Thyroid gland (tissue), 4 donors: ENCODE measurements around the gene DNM1L. TPM values are rescaled to one million over a fixed set of nuclear protein-coding genes. Genes with fewer than 3 reads are reported as not detected.

Experiments used
- DNase-seq, 2 donors: peaks; one replicate each; pipeline ENCODE4 v3.0.0-alpha.2; 2019
- H3K27ac ChIP-seq, 3 donors: fragments of 200-600 bp; sonication (generic); 1 replicate in 2 of 3; 2 replicates in 1 of 3; pipeline ENCODE4 v1.5.1; 2016 to 2019; ENCODE audit warnings: mild to moderate bottlenecking in 1 of 3, moderate library complexity in 1 of 3
- H3K27me3 ChIP-seq: fragments of 200-600 bp; sonication (generic); one replicate; pipeline ENCODE4 v1.5.1; 2019
- H3K36me3 ChIP-seq, 2 donors: fragments of 200-600 bp; sonication (generic); one replicate each; pipeline ENCODE4 v1.5.1; 2016 to 2019
- H3K4me1 ChIP-seq, 2 donors: fragments of 200-600 bp; sonication (generic); one replicate each; pipeline ENCODE4 v1.5.1; 2017 to 2019
- H3K4me3 ChIP-seq, 3 donors: fragments of 200-600 bp; sonication (generic); replicated peaks in 1 of 3; 1 replicate in 2 of 3; 2 replicates in 1 of 3; pipeline ENCODE4 v1.5.1; 2016; ENCODE audit warnings: mild to moderate bottlenecking in 1 of 3
- H3K9me3 ChIP-seq: fragments of 200-600 bp; sonication (generic); one replicate; pipeline ENCODE4 v1.5.1; 2017
- CTCF ChIP-seq, 6 experiments: fragments of 200-600 bp in 3 of 6; fragments of 450-650 bp in 3 of 6; sonication (generic) in 3 of 6; IDR thresholded peaks; one replicate each; pipeline ENCODE4 v1.5.1; 2016 to 2019; ENCODE audit warnings: antibody characterized with exemption in 6 of 6, mild to moderate bottlenecking in 2 of 6, inconsistent platforms in 1 of 6, moderate library complexity in 1 of 6
- POLR2A ChIP-seq, 2 donors: fragments of 450-650 bp; IDR thresholded peaks; one replicate each; pipeline ENCODE4 v1.6.1; 2017; ENCODE audit warnings: antibody characterized with exemption in 2 of 2, mild to moderate bottlenecking in 2 of 2, moderate library complexity in 1 of 2
- WGBS, 2 donors: methylation state at CpG; one replicate each; pipeline ENCODE4 v1.1.5; 2017; 5-methylcytosine and 5-hydroxymethylcytosine counted together
- intact Hi-C: fragments of 100-400 bp; cut with DNase I; formaldehyde crosslinking; loops from one replicate; pipeline ENCODE4 v1.15.1; 2023
- total RNA-seq, 4 donors: library from RNA; depleted of rRNA; stranded (reverse); fragments of >200 nt; gene quantifications; one replicate each; pipeline ENCODE4 v1.2.3, GENCODE V29; 2016

DNM1L gene
- total RNA-seq, 4 donors from 2014 or later = 49.7 to 93.7 (median 56.8) TPM

DNA sequence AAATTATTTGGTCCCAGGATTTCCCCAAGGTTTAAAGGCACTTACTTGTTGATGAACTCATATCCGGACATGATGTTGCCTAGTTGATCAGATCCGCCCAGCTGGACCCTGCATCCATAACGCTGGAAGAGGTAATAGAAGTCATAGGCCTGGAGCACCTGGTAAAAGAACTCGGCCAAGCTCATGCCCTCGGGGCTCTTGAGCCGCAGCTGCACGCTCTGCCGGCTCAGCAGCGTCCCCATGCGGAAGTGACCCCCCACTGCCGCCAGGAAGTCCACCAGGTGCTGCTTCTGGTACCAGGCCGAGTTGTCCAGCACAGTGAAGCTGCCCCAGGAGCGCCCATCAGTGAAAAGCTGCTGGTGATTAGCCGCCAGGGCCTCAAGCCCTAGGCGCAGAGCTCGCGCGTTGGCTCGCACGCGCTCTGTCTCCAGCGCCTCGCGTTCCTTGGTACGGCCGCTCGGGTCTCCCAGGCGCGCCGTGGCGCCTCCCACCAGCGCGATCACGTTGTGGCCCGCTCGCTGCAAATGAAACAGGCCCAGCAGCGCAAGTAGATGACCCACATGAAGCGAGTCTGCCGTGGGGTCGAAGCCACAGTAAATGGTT is 76.1 kb downstream of the DNM1L start:
- DNase-seq = peak; percentile 50 to 58
- peaks cover 13 to 17% of the 10 kb centered on the region in 2 donors for H3K36me3 ChIP-seq
- 1 to 2% methylated on average over 5 to 37 of the region's 40 CpGs for WGBS, 2 donors
- no peaks in the 10 kb centered on the region for H3K9me3 ChIP-seq
- peaks cover 9 to 12% of the 10 kb centered on the region in 2 donors for H3K4me1 ChIP-seq
- intact Hi-C loops = loop anchor here (5.0 kb wide), 1 partner anchor 1262 kb away; no protein-coding TSS in a partner anchor
- H3K27me3 ChIP-seq = no peaks in the 10 kb centered on the region
- peak overlapping the region; percentile 61 to 90 (median 73) for H3K4me3 ChIP-seq
- H3K27ac ChIP-seq = peak overlapping the region; percentile 65 to 99 (median 93)
- TF ChIP-seq CTCF (IDR thresholded peaks at IDR 0.05) = peak; percentile 7 to 56 (median 37)
- no peak for TF ChIP-seq POLR2A (IDR thresholded peaks at IDR 0.05)

DNA sequence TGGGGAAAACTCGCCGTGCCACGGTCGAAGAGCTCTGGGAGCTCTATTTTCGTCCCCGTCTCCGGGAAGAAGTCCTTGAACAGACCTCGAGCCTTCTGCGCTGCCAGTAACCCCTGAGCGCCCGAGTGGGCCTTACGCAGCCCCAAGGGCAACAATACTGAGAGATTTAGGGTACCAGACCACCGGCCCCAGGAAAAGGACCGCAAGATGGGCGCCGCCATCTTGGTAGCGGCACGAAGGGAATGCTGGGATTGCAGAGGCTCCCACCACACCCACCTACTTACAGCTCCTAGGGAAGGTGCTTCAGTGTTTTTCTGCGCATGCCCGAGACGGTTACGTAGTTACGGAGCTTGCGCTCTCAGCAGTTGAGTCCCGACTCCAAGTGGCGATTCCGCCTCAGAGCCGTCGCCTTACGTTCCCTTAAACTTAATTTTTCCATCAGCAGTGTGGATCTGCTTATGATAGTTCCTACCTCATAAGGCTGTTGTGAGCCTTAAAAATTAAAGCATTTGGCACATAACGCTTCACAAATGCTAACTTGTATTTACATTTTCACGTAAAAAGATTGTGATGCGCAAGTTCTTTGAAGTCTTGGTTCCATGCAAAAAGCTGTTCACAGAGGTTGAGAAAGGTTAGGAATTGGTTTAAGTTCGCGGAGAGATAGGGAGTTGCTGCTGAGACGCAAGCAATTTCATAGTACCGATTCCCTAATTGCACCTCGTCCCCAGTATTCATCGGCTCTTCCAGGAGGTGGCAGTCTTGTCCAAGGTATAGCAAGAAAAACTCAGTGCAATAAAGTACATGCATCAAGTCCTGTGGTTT is 76.8 kb downstream of the DNM1L start, which contains the start of gene YARS2:
Gene YARS2, minus strand, starts transcription at position 244 of the 822 bp plus-strand sequence. Its CDS starts 23 bp downstream, at position 221.
- TF ChIP-seq POLR2A (IDR thresholded peaks at IDR 0.05) (peak in 1 of 2 donors; percentile 73), CTCF (IDR thresholded peaks at IDR 0.05) (peak in 5 of 6 experiments; percentile 42 to 98 (median 86))
- intact Hi-C loops = loop anchor here (5.0 kb wide), 1 partner anchor 1261 kb away; no protein-coding TSS in a partner anchor
- Histone ChIP-seq H3K4me3 (peak within 1 kb of the TSS; percentile 61 to 90 (median 73)), H3K36me3 (peaks cover 12 to 13% of the 10 kb centered on the region in 2 donors), H3K4me1 (peaks cover 9 to 12% of the 10 kb centered on the region in 2 donors), H3K9me3 (no peaks in the 10 kb centered on the region), H3K27ac (peak within 1 kb of the TSS; percentile 65 to 99 (median 93)), H3K27me3 (no peaks in the 10 kb centered on the region)
- DNase-seq = peak; percentile 96 to 97
- WGBS, 2 donors = 0% methylated on average over 32 to 37 of the region's 39 CpGs

DNA sequence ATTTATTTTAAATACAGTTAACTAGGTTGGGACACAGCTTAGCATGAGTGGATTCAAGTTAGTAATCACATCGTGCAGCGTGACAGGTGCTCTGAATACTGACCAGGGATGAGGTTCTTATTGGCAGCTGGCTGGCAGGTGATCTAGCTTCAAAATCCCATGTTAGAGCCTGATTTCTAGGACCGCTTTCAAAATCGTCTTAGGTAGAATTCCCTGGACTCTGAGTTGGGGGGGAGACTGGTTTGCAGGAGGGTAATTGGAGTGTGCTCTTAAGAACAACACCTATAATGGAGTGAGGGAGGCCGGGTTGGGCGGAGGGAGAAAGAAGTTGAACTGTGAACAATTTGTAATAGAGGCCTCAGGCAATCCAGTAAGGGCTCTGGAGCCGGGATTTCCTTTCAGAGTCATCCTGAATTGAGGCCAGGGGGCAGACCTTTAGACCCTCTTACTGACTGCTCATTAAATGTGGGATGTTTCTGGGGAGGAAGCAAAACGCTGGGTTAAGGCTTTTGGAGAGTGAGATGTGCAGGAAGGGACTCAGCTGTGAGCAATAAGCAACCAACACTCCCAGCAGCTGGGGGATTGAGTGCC is 77.5 kb downstream of the DNM1L start:
- TF ChIP-seq CTCF (IDR thresholded peaks at IDR 0.05) (no peak), POLR2A (IDR thresholded peaks at IDR 0.05) (no peak)
- Histone ChIP-seq H3K27me3 (no peaks in the 10 kb centered on the region), H3K4me3 (peak overlapping the region in 1 of 3 donors; percentile 73), H3K4me1 (peaks cover 9 to 12% of the 10 kb centered on the region in 2 donors), H3K36me3 (peaks cover 6 to 7% of the 10 kb centered on the region in 2 donors), H3K9me3 (no peaks in the 10 kb centered on the region), H3K27ac (no peak overlapping the region)
- DNase-seq = peak in 1 of 2 donors; percentile 7
- intact Hi-C loops = loop anchor here (5.0 kb wide), 1 partner anchor 1261 kb away; no protein-coding TSS in a partner anchor
- WGBS, 2 donors = 23 to 26% methylated on average over 8 of the region's 8 CpGs

DNA sequence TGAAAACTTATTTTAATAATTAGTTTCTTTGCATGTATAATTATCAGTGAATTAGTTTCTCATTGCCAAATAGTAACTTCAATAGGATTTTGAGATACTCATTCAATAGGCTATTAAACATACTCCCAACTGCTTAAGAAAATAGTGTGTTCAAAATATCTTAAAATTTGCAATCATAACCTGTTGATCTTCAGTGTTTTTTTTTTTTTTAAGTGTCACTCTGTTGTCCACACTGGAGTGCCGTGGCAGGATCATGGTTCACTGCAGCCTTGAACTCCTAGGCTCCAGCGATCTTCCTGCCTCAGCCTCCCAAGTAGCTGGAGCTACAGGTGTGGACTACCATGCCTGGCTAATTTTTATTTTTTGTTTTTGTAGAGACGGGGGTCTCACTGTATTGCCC is 78.1 kb downstream of the DNM1L start:
- no peaks in the 10 kb centered on the region for H3K9me3 ChIP-seq
- H3K27ac ChIP-seq = no peak overlapping the region
- H3K4me1 ChIP-seq = peaks cover 9 to 12% of the 10 kb centered on the region in 2 donors
- H3K27me3 ChIP-seq = no peaks in the 10 kb centered on the region
- intact Hi-C loops = loop anchor here (5.0 kb wide), 1 partner anchor 1260 kb away; no protein-coding TSS in a partner anchor
- TF ChIP-seq POLR2A (IDR thresholded peaks at IDR 0.05) (no peak), CTCF (IDR thresholded peaks at IDR 0.05) (no peak)
- DNase-seq = no peak
- H3K36me3 ChIP-seq = peaks cover 0 to 4% of the 10 kb centered on the region in 2 donors
- no peak overlapping the region for H3K4me3 ChIP-seq
- 78 to 79% methylated on average over 3 of the region's 3 CpGs for WGBS, 2 donors
